Testis (tissue), 3 donors: Measurements from ENCODE around the gene MYH15. TPM values are rescaled to one million over a fixed set of nuclear protein-coding genes. Genes with fewer than 3 reads are reported as not detected.

ENCODE experiments used
- DNase-seq: peaks from one replicate; pipeline ENCODE4 v3.0.0-alpha.2; 2019
- H3K27ac ChIP-seq, 2 donors: fragments of 200-600 bp; sonication (generic); one replicate each; pipeline ENCODE4 v1.5.1; 2019
- H3K27me3 ChIP-seq: fragments of 200-600 bp; sonication (generic); one replicate; pipeline ENCODE4 v1.5.1; 2019
- H3K36me3 ChIP-seq: fragments of 200-600 bp; sonication (generic); one replicate; pipeline ENCODE4 v1.5.1; 2017; ENCODE audit warnings: low read depth; ENCODE audit errors: missing control alignments
- H3K4me1 ChIP-seq: fragments of 200-600 bp; sonication (generic); one replicate; pipeline ENCODE4 v1.5.1; 2019
- H3K4me3 ChIP-seq, 2 donors: fragments of 200-600 bp; sonication (generic); one replicate each; pipeline ENCODE4 v1.5.1; 2017 to 2019
- H3K9me3 ChIP-seq: fragments of 200-600 bp; sonication (generic); one replicate; pipeline ENCODE4 v1.5.1; 2017
- CTCF ChIP-seq, 3 experiments: fragments of 450-650 bp in 2 of 3; fragments of 200-600 bp in 1 of 3; sonication (generic) in 1 of 3; IDR thresholded peaks; one replicate each; pipeline ENCODE4 v1.5.1; 2016 to 2019; ENCODE audit warnings: antibody characterized with exemption in 3 of 3, mild to moderate bottlenecking in 2 of 3, moderate library complexity in 1 of 3
- POLR2A ChIP-seq: fragments of 450-650 bp; IDR thresholded peaks from one replicate; pipeline ENCODE4 v1.6.1; 2017; ENCODE audit warnings: antibody characterized with exemption, mild to moderate bottlenecking, moderate library complexity
- WGBS, 2 donors: methylation state at CpG; one replicate each; pipeline ENCODE4 v1.1.5; 2018; 5-methylcytosine and 5-hydroxymethylcytosine counted together
- intact Hi-C: fragments of 100-400 bp; cut with DNase I; formaldehyde crosslinking; loops from one replicate; pipeline ENCODE4 v1.15.1; 2023; ENCODE audit warnings: low total_unique reads
- polyA plus RNA-seq: library from polyadenylated mRNA; stranded (reverse); fragments of 350-450 nt; fragmentation: Illumina TruSeq; extraction: RNeasy Lipid Tissue Mini Kit (QIAGEN cat#74804); gene quantifications from one replicate; pipeline ENCODE4 v1.2.3, GENCODE V29; 2014; ENCODE audit warnings: low read depth, low replicate concordance; ENCODE audit not compliant: insufficient read depth
- total RNA-seq, 2 donors: library from RNA; depleted of rRNA; stranded (reverse); fragments of >200 nt; gene quantifications; one replicate each; pipeline ENCODE4 v1.2.3, GENCODE V29; 2016

The MYH15 gene
- total and polyA plus RNA-seq, 3 donors from 2014 or later = 0.91 to 2.2 (median 1.8) TPM

- no peak for DNase-seq
- WGBS, 2 donors = 63 to 86% methylated on average over 4 of the region's 4 CpGs
- Histone ChIP-seq H3K4me3 (no peak overlapping the region), H3K27ac (no peak overlapping the region), H3K9me3 (no peaks in the 10 kb centered on the region), H3K36me3 (no peaks in the 10 kb centered on the region), H3K27me3 (no peaks in the 10 kb centered on the region), H3K4me1 (no peaks in the 10 kb centered on the region)
- TF ChIP-seq CTCF (IDR thresholded peaks at IDR 0.05) = no peak
- no peak for TF ChIP-seq POLR2A
- intact Hi-C loops = no loop called here
Observed at GRCh38 chr3:108342837-108343486, 167.4 kb downstream of the MYH15 start.

- 75 to 77% methylated on average over 6 of the region's 6 CpGs for WGBS, 2 donors
- intact Hi-C loops = no loop called here
- no peak overlapping the region for H3K27ac ChIP-seq
Observed at GRCh38 chr3:108341911-108342310, 168.5 kb downstream of the MYH15 start.

GRCh38 chr3:108338901-108339545, 171.4 kb downstream of the MYH15 start:
- Histone ChIP-seq H3K4me1 (no peaks in the 10 kb centered on the region), H3K4me3 (no peak overlapping the region), H3K9me3 (no peaks in the 10 kb centered on the region), H3K36me3 (no peaks in the 10 kb centered on the region), H3K27me3 (no peaks in the 10 kb centered on the region), H3K27ac (no peak overlapping the region)
- intact Hi-C loops = no loop called here
- no peak for DNase-seq
- TF ChIP-seq POLR2A = no peak
- no peak for TF ChIP-seq CTCF (IDR thresholded peaks at IDR 0.05)

More at GRCh38 chr3:108341911-108342310, 168.5 kb downstream of the MYH15 start:
- H3K36me3 ChIP-seq = no peaks in the 10 kb centered on the region
- no peak overlapping the region for H3K4me3 ChIP-seq
- no peaks in the 10 kb centered on the region for H3K4me1 ChIP-seq
- TF ChIP-seq POLR2A = no peak
- TF ChIP-seq CTCF (IDR thresholded peaks at IDR 0.05) = no peak
- DNase-seq = no peak
- H3K9me3 ChIP-seq = no peaks in the 10 kb centered on the region
- H3K27me3 ChIP-seq = no peaks in the 10 kb centered on the region

GRCh38 chr3:108334701-108335100, 175.7 kb downstream of the MYH15 start:
- Histone ChIP-seq H3K36me3 (no peaks in the 10 kb centered on the region), H3K27me3 (no peaks in the 10 kb centered on the region), H3K4me1 (no peaks in the 10 kb centered on the region), H3K27ac (no peak overlapping the region), H3K9me3 (no peaks in the 10 kb centered on the region), H3K4me3 (no peak overlapping the region)
- DNase-seq = no peak
- WGBS, 2 donors = 92 to 100% methylated on average over 1 of the region's 1 CpG
- TF ChIP-seq POLR2A = no peak
- TF ChIP-seq CTCF (IDR thresholded peaks at IDR 0.05) = no peak
- intact Hi-C loops = no loop called here

- Histone ChIP-seq H3K27ac (no peak overlapping the region), H3K4me1 (no peaks in the 10 kb centered on the region), H3K9me3 (no peaks in the 10 kb centered on the region), H3K4me3 (no peak overlapping the region), H3K27me3 (no peaks in the 10 kb centered on the region), H3K36me3 (no peaks in the 10 kb centered on the region)
- TF ChIP-seq POLR2A = no peak
- no peak for TF ChIP-seq CTCF (IDR thresholded peaks at IDR 0.05)
- no peak for DNase-seq
- intact Hi-C loops = no loop called here
- 95 to 100% methylated on average over 1 of the region's 1 CpG for WGBS, 2 donors
Observed at GRCh38 chr3:108333961-108334360, 176.4 kb downstream of the MYH15 start.
